Kasumi-1 (cell line): ENCODE data around the gene HP.
A peak's percentile ranks its signal among the peaks of the same experiment; 100 is the strongest.
"Not testable (repeated sequence)": the region's sequence is repeated elsewhere in the genome, so short reads cannot be mapped to it uniquely, and the experiment has no call there.

Experiments used
- DNase-seq, 2 experiments: peaks; one replicate each; lab custom pipeline; 2025; lab: John Stamatoyannopoulos, UW

Gene HP

DNA sequence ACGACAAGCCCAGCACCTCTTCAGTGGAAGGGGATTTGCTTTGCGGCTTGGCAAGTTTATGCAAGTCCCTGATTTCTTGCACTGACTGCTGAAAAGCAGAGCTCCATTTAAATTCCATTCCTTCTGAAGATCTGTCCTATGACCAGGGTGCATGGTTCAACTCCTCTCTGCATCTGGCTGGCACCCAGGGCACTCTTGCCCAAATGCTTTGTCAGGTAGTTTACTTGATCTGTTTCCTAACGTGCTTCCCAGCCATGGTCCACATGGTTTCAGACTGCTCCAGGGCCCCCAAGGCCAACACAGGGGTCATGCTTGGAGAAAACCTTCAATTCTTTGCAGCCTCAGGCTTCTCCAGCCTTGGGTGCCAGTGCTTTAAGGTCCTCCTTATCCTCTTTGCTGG is 11.2 kb upstream of the HP start:
- no peak for DNase-seq

DNA sequence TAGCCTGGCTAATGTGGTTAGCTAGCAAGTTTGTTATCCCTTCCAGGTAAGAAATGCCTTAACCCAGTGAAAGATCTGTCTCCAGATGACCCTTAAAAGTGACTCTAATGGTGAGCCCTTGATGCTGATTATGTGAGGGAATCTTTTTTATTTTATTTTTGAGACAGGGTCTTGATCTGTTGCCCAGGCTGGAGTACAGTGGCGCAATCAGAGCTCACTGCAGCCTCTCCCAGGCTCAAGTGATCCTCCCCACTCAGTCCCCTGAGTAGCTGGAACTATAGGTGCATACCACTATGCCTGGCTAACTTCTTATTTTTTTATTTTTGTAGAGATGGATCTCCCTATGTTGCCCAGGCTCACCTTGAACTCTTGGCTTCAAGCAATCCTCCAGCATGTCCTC is 10.8 kb upstream of the HP start:
- DNase-seq = no peak

DNA sequence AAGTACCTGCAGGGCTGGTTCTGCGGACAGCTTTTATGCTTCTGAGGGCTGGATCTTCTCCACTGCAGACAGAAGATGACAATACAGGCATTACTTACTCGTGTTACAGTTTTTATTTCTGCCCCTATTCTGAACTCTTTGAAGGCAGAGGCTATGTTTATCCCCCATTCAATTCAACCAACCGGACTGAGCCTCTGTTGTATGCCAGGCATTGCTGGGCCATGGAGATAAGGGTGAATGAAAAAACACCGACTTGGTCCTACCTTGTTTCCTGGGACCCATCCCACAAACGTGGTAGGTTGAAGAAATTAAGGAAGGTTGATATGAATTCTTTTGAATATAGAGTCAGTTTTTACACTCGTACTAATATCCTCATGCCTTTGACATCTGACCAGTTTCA is 10.0 kb upstream of the HP start:
- DNase-seq = no peak

DNA sequence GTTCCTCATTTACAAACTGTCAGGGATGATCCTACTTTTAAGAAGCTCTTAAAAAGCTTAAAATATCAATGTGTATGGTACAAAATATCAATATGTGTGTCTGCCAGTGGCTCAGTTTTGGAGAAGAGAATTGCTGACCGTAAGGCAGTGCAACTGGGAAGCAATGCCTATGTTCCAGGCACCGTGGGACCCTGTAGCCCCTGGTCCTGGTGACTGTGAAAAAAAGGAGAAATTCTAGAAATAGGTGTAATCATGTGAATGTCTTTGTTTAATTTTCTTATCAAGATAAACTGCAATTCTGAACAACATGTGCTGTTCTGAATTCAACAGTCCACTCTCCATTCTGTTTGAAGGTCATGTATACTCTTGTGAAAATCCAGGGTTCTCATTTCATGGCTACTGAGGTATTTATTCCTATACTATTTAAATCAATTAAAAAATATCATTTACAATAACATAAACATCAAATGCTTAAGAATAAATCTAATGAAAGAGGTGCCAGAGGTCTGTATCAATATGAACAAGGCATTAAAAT is 9.4 kb upstream of the HP start:
- DNase-seq = no peak

DNA sequence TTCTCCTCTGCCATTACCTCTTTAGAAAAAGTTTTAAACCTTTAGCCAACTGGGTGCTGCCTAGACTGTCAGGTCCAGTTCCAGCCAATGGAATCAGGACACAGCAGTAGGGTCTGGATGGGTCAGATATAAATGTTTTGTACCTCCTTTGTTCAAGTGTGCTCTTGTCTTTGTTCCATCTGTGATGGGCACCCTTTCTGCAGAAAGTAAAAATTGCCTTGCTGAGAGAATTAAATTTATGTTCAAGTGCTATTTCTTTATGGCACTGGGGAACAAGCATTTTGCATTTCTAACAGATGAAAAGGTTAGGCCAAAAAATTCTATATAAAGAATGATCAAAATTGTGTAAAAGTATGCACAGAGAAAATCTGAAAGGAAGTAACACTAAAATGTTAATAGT is 5.2 kb upstream of the HP start:
- DNase-seq = no peak

DNA sequence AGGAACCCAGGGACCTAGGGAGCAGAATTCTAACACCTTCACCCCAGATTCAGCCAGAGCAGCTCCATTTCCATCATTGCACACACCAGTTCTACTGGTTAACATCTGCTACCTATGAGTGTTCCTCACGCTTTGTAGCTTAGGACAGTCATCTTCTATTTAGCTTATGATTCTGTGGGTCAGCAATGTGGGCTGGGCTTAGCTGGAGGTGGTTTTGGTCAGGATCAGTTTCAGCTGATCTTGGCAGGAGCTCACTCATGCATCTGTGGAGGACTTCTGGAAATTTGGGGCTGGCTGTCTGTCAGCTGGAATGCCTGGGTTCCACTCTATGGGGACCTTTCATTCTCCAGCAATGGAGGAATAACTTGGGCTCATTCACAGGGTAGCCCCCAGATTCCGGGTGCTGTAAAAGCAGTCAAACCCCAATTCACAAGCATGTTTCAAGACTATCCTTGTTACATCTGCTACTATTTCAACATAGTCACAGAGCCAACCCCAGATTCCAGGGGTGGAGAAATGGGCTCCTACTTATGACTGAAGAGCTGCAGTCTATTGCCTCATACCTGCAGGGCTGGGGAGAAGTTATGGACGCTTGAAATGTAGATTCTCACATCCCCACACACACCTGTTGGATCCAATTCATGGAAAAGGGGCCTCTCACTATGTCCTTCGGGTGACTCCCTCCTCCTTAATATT is 3.4 kb upstream of the HP start:
- no peak for DNase-seq

DNA sequence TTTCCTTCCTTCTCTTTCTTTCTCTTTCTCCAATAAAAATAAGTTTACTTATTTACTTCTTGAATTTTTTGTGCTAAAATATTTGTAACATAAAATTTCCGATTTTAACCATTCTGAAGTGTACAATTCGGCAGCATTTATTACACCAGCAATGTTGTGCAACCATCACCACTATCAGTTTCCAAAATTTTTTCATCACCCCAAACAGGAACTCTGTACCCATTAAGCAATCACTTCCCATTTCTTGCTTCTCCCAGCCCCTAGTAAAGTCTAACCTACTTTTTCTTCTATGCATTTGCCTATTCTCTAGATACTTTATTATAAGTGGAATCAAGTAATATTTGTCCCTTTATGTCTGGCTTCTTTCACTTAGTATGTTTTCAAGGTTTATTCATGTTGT is 2.5 kb upstream of the HP start:
- peak; percentile 31 to 34 for DNase-seq

DNA sequence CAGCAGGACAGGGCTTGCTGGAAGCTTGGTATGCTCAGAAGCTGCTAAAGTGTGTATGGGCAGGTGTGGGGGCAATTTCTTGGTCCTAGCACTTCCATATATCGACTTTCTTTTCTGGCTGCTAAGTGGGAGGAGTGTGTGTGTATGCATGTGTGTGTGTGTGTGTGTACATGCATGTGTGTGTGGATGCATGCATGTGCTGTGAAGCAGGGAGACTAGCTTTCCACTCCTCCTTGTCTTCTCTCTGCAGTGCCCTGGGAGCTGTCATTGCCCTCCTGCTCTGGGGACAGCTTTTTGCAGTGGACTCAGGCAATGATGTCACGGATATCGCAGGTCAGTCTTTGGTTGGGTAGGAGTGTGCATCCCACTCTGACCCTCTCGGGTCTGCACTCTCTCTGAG is 1.6 kb downstream of the HP start:
- DNase-seq = no peak

DNA sequence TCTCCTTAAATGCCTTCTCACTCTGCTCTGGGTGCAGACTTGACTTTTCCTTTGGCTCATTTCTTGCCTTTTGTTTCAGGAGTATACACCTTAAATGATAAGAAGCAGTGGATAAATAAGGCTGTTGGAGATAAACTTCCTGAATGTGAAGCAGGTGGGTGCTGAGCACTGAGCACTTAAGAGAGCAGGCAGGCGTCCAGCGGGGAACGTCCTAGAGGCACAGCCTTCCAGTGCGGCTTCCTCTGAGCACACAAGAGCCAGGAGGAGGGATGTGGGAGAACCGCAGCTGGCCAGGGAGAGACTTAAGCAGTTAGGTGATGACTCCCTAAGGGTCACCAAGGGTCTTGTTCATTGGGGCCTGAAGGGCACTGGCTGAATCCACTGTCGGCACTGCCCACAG is 3.0 kb downstream of the HP start:
- DNase-seq = not testable (repeated sequence)

DNA sequence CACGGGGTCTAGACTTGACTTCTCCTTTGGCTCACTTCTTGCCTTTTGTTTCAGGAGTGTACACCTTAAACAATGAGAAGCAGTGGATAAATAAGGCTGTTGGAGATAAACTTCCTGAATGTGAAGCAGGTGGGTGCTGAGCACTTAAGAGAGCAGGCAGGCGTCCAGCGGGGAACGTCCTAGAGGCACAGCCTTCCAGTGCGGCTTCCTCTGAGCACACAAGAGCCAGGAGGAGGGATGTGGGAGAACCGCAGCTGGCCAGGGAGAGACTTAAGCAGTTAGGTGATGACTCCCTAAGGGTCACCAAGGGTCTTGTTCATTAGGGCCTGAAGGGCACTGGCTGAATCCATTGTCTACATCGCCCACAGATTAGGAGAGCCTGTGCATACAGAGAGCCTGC is 4.8 kb downstream of the HP start:
- DNase-seq = not testable (repeated sequence)

DNA sequence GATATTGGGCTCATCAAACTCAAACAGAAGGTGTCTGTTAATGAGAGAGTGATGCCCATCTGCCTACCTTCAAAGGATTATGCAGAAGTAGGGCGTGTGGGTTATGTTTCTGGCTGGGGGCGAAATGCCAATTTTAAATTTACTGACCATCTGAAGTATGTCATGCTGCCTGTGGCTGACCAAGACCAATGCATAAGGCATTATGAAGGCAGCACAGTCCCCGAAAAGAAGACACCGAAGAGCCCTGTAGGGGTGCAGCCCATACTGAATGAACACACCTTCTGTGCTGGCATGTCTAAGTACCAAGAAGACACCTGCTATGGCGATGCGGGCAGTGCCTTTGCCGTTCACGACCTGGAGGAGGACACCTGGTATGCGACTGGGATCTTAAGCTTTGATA is 6.1 kb downstream of the HP start:
- no peak for DNase-seq

DNA sequence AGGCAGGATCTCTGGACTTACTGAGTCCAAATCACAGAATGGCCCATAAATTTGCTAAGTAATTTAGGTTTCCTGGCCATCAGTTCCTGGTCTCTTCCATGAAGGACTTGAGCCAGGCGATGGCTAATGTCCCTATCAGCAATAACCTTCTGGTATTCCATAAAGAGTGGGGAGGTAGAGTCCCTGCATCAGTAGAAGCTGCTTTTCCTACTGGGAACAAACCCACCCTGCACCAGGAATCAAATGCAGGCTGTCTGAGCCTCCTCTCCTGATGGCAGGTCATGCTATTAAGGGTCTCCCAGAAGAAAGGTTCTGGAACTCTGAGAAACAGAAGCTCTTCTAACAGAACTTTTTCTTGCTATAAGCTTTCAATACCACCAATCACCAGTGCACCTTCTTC is 7.3 kb downstream of the HP start:
- no peak for DNase-seq

DNA sequence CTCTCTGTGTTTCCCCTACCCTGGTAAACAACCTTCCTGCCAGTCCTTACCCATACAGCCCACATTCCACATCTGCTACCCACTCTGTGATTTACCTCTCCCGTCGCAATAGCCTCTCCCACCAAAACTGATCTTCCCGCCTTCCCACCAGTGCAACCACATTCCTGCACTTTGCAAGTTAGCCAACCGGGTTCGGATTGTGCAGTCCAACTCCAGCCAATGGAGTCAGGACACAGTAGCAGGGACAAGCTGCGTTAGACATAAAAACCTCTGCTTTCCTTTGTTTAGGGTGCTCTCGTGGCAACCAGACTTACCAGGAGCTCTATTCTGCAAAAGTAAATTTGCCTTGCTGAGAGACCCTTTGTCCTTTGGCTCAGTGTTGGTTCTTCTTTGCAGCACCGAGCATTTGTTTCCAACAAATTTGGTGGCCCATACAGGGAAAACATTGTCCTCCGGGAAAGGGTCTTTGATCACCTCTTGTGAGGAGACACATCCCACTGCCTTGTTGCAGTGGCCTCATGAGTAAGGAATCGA is 10.1 kb downstream of the HP start:
- DNase-seq = no peak

DNA sequence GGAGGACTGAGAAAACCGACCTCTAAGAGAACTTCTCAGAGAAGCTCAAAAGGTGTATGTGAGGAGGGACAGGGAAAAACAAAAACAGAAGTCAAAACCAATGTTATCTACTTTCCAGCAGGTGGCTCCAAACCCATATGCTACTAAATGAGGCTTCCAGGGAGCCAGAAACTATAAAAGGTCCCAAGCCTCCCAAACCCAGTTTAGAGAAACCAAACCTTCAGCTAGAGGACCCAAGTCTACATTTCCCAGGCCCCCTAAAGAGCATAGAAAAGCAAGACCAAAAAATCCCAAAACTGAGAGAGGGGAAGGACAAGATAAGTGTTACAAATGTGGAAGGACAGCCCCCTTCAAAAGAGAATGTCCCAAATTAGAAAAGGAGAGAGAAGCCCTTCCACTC is 12.4 kb downstream of the HP start:
- peak; percentile 75 for DNase-seq

DNA sequence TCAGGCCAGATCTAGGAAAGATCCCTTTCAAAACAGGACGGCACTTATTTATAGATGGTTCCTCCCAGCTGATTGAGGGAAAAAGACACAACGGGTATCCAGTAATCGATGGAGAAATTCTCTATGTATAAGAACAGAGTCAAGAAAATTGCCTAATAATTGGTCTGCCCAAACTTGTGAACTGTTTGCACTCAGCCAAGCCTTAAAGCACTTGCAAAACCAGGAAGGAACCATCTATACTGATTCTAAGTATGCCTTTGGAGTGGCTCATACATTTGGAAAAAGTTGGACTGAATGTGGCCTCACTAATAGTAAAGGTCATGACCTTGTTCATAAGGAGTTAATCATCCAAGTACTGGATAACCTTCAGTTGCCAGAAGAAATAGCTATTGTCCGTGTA is 14.6 kb downstream of the HP start:
- no peak for DNase-seq

DNA sequence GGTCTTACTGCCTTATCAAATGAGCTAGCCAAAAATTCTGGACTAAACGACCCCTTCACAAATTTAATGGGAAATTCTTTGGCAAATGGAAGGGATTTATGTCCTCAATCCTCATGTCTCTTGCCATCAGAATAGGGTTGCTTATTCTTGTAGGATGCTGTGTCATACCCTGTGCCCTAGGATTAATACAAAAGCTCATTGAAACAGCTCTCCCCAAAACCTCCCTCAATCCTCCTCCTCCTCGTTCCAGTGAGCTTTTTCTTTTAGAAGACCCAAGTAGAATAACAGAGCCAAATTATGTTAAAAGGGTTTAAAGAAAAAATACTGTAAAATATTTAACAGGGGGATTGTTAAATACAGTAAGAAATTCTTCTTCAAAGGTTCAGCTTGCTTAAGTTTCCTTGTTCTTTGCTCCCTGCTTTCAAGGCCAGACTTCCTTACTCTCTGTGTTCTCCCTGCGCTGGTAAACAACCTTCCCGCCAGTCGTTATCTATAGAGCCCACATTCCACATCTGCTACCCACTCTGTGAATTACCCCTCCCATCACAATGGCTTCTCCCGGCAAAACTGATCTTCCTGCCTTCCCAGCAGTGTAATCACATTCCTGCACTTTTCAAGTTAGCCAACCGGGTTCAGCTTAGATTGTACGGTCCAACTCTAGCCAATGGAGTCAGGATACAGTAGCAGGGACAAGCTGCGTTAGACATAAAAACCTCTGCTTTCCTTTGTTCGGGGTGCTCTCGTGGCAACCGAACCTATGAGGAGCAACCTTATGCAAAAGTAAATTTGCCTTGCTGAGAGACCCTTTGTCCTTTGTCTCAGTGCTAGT is 18.4 kb downstream of the HP start:
- DNase-seq = no peak

DNA sequence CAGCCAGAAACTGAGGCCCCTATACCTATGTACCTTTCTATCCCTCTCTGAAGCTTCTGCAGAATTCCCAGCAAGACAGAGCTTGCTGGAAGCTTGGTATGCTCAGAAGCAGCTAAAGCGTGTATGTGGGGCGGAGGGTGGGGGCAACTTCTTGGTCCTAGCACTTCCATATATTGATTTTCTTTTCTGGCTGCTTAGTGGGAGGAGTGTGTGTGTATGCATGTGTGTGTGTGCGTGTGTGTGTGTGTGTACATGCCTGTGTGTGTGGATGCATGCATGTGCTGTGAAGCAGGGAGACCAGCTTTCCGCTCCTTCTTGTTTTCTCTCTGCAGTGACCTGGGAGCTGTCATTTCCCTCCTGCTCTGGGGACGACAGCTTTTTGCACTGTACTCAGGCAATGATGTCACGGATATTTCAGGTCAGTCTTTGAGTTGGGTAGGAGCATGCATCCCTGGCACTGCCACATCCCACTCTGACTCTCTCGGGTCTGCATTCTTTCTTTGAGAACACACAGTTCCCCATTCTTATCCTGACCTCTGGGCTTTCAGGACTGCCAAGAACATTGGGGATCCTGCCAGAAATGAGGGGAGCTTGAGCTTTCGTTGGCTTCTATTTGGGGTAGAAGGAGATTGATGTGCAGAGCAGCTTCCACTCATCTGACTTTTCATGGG is 19.4 kb downstream of the HP start:
- DNase-seq = no peak

DNA sequence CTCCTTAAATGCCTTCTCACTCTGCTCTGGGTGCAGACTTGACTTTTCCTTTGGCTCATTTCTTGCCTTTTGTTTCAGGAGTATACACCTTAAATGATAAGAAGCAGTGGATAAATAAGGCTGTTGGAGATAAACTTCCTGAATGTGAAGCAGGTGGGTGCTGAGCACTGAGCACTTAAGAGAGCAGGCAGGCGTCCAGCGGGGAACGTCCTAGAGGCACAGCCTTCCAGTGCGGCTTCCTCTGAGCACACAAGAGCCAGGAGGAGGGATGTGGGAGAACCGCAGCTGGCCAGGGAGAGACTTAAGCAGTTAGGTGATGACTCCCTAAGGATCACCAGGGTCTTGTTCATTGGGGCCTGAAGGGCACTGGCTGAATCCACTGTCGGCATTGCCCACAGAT is 20.8 kb downstream of the HP start:
- not testable (repeated sequence) for DNase-seq

DNA sequence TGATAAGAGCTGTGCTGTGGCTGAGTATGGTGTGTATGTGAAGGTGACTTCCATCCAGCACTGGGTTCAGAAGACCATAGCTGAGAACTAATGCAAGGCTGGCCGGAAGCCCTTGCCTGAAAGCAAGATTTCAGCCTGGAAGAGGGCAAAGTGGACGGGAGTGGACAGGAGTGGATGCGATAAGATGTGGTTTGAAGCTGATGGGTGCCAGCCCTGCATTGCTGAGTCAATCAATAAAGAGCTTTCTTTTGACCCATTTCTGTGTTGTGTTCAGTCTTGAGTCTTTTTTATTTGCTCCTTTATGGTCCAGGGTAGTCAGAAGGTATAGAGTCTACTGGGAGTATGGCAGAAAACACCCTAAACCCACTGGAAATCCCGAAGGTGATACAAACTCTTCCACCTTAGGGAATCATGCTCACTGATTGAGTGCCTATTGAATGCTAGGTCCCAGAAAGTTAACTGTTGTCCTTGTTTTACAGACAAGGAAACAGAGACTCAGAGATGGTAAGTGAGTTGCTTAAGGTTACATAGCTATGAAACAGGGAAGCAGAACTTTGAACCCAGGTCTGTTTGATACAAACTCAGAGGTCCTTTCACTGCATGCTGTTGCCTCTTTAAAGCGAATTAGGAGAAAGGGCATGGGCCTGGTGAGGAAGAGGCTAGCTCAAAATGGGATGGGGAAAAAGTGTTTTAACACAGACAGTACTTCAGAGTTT is 22.8 kb downstream of the HP start:
- not testable (repeated sequence) for DNase-seq

DNA sequence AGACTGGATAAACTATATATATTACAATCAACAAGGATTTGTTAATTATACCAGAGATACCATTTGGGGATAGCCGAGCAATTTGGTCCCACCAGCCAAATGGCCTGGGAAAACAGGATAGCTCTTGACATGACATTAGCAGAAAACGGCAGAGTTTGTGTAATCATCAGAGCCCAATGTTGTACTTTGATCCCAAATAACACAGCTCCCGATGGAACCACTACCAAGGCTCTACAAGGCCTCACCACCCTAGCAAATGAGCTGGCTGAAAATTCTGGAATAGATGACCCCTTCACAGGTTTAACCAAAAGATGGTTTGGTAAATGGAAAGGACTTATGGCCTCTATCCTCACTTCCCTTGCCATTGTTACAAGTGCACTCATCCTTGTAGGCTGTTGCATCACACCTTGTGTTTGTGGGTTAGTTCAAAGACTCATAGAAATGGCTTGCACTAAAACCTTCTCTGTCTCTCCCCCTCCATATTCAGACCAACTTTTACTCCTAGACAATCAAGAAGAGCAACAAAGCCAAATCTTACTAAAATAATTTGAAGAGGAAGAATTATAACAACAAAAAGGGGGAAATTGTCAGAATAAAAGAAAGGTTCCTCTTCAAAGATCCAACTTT is 29.6 kb downstream of the HP start:
- DNase-seq = no peak

DNA sequence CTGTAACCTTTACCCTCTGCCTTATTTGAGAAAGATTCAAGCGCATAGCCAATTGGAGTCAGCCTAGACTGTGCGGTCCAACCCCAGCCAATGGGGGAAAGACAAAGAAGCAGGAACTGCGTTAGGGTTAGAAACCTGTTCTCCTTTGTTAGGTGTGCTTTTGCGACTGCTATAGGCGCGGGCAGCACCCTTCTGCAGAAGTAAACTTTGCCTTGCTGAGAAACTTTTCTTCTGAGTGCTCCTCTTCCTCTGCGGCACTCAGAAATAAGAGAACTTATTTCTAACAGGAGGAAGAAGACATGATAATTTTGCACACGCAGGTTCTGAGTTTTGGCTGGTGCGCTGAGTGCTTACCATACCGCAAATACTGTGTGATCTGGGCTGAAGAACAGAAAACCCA is 30.1 kb downstream of the HP start:
- no peak for DNase-seq

DNA sequence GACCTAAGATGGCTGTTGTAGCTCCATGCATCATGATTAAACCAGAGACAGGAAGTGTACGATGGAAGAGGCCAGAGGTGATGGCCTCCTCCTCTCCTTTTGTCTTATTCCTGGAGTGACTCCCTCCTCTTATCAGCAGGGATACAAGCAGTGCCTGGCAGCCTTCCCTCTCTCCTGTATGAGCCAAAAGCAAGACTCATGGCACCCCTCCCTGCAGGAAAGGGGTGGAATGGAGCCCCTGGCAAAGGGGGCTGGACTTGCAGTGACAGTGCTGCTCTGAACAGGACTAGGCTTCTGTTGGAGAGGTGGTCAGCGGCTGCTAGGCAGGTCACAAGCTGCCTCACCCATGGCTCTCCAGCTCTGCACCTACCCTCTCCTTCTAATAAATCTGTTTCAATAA is 30.7 kb downstream of the HP start:
- DNase-seq = no peak
